ENCODE measurements around the gene ZNF516. TPM values are rescaled to one million over a fixed set of nuclear protein-coding genes. Genes with fewer than 3 reads are reported as not detected.

Gene ZNF516
- total and polyA plus RNA-seq, 9 donors, result 13.5 to 110 (median 95.2) TPM

- H3K27ac ChIP-seq, result no peak overlapping the region
- intact Hi-C loops (cut with DNase I), result no loop called here
- no peaks in the 10 kb centered on the region for H3K36me3 ChIP-seq
- H3K4me1 ChIP-seq (ENCODE audit: insufficient read depth), result peaks cover 14% of the 10 kb centered on the region
- DNase-seq, result no peak
- no peaks in the 10 kb centered on the region for H3K27me3 ChIP-seq
- no peak overlapping the region for H3K4me3 ChIP-seq
- H3K9me3 ChIP-seq, result no peaks in the 10 kb centered on the region
- TF ChIP-seq EP300 (IDR thresholded peaks at IDR 0.05) (no peak), POLR2A (IDR thresholded peaks at IDR 0.05) (no peak), CTCF (IDR thresholded peaks at IDR 0.05) (no peak)
- WGBS, 3 donors, result 93 to 97% (median 94%) methylated on average over 3 of the region's 3 CpGs
Measured at GRCh38 chr18:76472829-76473228, 22.2 kb downstream of the ZNF516 start.

GRCh38 chr18:76471593-76471992 is 23.4 kb downstream of the ZNF516 start:
- TF ChIP-seq EP300 (IDR thresholded peaks at IDR 0.05) (no peak), POLR2A (IDR thresholded peaks at IDR 0.05) (no peak), CTCF (IDR thresholded peaks at IDR 0.05) (no peak)
- 90 to 93% (median 92%) methylated on average over 12 of the region's 12 CpGs for WGBS, 3 donors
- intact Hi-C loops (cut with DNase I), result no loop called here

GRCh38 chr18:76468345-76469304 is 26.4 kb downstream of the ZNF516 start:
- TF ChIP-seq CTCF (IDR thresholded peaks at IDR 0.05), result no peak
- no peaks in the 10 kb centered on the region for H3K9me3 ChIP-seq
- WGBS, 3 donors, result 85 to 89% (median 86%) methylated on average over 16 of the region's 16 CpGs
- H3K4me1 ChIP-seq (ENCODE audit: insufficient read depth), result peaks cover 23% of the 10 kb centered on the region
- intact Hi-C loops (cut with DNase I), result no loop called here
- H3K27ac ChIP-seq, result no peak overlapping the region
- H3K36me3 ChIP-seq, result no peaks in the 10 kb centered on the region
- no peak overlapping the region for H3K4me3 ChIP-seq
- no peak for DNase-seq
- no peaks in the 10 kb centered on the region for H3K27me3 ChIP-seq

More at GRCh38 chr18:76471593-76471992, 23.4 kb downstream of the ZNF516 start:
- Histone ChIP-seq H3K27me3 (no peaks in the 10 kb centered on the region), H3K36me3 (no peaks in the 10 kb centered on the region), H3K9me3 (no peaks in the 10 kb centered on the region), H3K4me3 (no peak overlapping the region), H3K27ac (no peak overlapping the region), H3K4me1 (ENCODE audit: insufficient read depth) (peaks cover 17% of the 10 kb centered on the region)
- DNase-seq, result peak in 2 of 5 donors; percentile 7 to 23

GRCh38 chr18:76467371-76468190 is 27.5 kb downstream of the ZNF516 start:
- Histone ChIP-seq H3K4me3 (no peak overlapping the region), H3K4me1 (ENCODE audit: insufficient read depth) (peaks cover 28% of the 10 kb centered on the region), H3K36me3 (no peaks in the 10 kb centered on the region), H3K27ac (no peak overlapping the region), H3K27me3 (no peaks in the 10 kb centered on the region), H3K9me3 (no peaks in the 10 kb centered on the region)
- 17 to 29% (median 21%) methylated on average over 18 to 19 of the region's 19 CpGs for WGBS, 3 donors
- intact Hi-C loops (cut with DNase I), result no loop called here
- TF ChIP-seq EP300 (IDR thresholded peaks at IDR 0.05), result no peak
- no peak for TF ChIP-seq CTCF (IDR thresholded peaks at IDR 0.05)
- TF ChIP-seq POLR2A (IDR thresholded peaks at IDR 0.05), result no peak
- DNase-seq, result peak in 3 of 5 donors; percentile 34 to 55 (median 39)
